Retinal pigment epithelial cell (primary cell): ENCODE data around the gene GATA3.

Experiments used
- DNase-seq: peaks from one replicate; pipeline ENCODE4 v3.0.0-alpha.2; 2010; ENCODE audit warnings: low read depth
- H3K4me3 ChIP-seq: 2 replicates; pipeline ENCODE4 v1.5.1; 2011; ENCODE audit warnings: mild to moderate bottlenecking, low read length, control low read depth, moderate library complexity
- CTCF ChIP-seq: conservative IDR thresholded peaks from 2 replicates; pipeline ENCODE4 v1.5.1; 2011; ENCODE audit warnings: low read depth, low read length, control low read depth, inconsistent platforms

The GATA3 gene

GRCh38 chr10:8088504-8088903 is 34.0 kb downstream of the GATA3 start:
- no peak for DNase-seq
- no peak for TF ChIP-seq CTCF
- H3K4me3 ChIP-seq = no peak overlapping the region

GRCh38 chr10:8092428-8092827 is 37.9 kb downstream of the GATA3 start:
- no peak for TF ChIP-seq CTCF
- DNase-seq = no peak

GRCh38 chr10:8095959-8096358 is 41.5 kb downstream of the GATA3 start:
- no peak for DNase-seq
- H3K4me3 ChIP-seq = no peak overlapping the region
- no peak for TF ChIP-seq CTCF

More at GRCh38 chr10:8092428-8092827, 37.9 kb downstream of the GATA3 start:
- H3K4me3 ChIP-seq = no peak overlapping the region

- no peak for DNase-seq
- no peak overlapping the region for H3K4me3 ChIP-seq
- no peak for TF ChIP-seq CTCF
Measured at GRCh38 chr10:8096931-8097330, 42.4 kb downstream of the GATA3 start.

- TF ChIP-seq CTCF = no peak
- DNase-seq = no peak
- H3K4me3 ChIP-seq = no peak overlapping the region
Measured at GRCh38 chr10:8100366-8100765, 45.9 kb downstream of the GATA3 start.

GRCh38 chr10:8102708-8103401 is 48.4 kb downstream of the GATA3 start:
- no peak for TF ChIP-seq CTCF
- H3K4me3 ChIP-seq = no peak overlapping the region
- no peak for DNase-seq

- no peak for TF ChIP-seq CTCF
- H3K4me3 ChIP-seq = no peak overlapping the region
- no peak for DNase-seq
Measured at GRCh38 chr10:8103543-8103942, 49.1 kb downstream of the GATA3 start.
